PFSK-1 (cell line): ENCODE results near the gene NAMPT.

Experiments
- FOXP2 ChIP-seq: optimal IDR thresholded peaks from 2 replicates; pipeline ENCODE3; 2011; ENCODE audit warnings: borderline replicate concordance, control low read depth, inconsistent platforms; ENCODE audit not compliant: insufficient read depth; ENCODE audit errors: extremely low read length, extremely low read depth
- POLR2AphosphoS5 ChIP-seq: IDR thresholded peaks from 2 replicates; pipeline ENCODE4 v1.6.1; 2012; ENCODE audit warnings: low read depth, mild to moderate bottlenecking, control low read depth, low read length, moderate library complexity
- REST ChIP-seq, 2 experiments: IDR thresholded peaks; 2 replicates each; pipeline versions ENCODE4 v1.6.1 to v1.8.0; 2011 to 2012; ENCODE audit warnings: low read depth in 2 of 2, low read length in 2 of 2, control low read depth in 1 of 2, inconsistent platforms in 1 of 2, mild to moderate bottlenecking in 1 of 2, moderate library complexity in 1 of 2; ENCODE audit not compliant: insufficient read depth in 1 of 2
- SIN3A ChIP-seq: IDR thresholded peaks from 2 replicates; pipeline ENCODE4 v1.6.1; 2012; ENCODE audit warnings: mild to moderate bottlenecking, low read length, moderate library complexity, borderline replicate concordance; ENCODE audit not compliant: insufficient read depth
- TAF1 ChIP-seq: IDR thresholded peaks from 2 replicates; pipeline ENCODE4 v1.6.1; 2012; ENCODE audit warnings: low read length, control low read depth, borderline replicate concordance; ENCODE audit not compliant: insufficient read depth

NAMPT gene

GRCh38 chr7:106256144-106256543, 28.6 kb downstream of the NAMPT start:
- TF ChIP-seq REST (IDR thresholded peaks at IDR 0.05; ENCODE audit: insufficient read depth in 1 of 2, low read depth in 2 of 2, low read length in 2 of 2) (no peak), FOXP2 (no peak), POLR2AphosphoS5 (no peak), TAF1 (no peak), SIN3A (no peak)

- TF ChIP-seq FOXP2: no peak
- TF ChIP-seq POLR2AphosphoS5: no peak
- no peak for TF ChIP-seq REST (IDR thresholded peaks at IDR 0.05; ENCODE audit: insufficient read depth in 1 of 2, low read depth in 2 of 2, low read length in 2 of 2)
- TF ChIP-seq TAF1: no peak
- no peak for TF ChIP-seq SIN3A
Measured at GRCh38 chr7:106255246-106255645, 29.5 kb downstream of the NAMPT start.

- TF ChIP-seq POLR2AphosphoS5: no peak
- no peak for TF ChIP-seq TAF1
- no peak for TF ChIP-seq REST (IDR thresholded peaks at IDR 0.05; ENCODE audit: insufficient read depth in 1 of 2, low read depth in 2 of 2, low read length in 2 of 2)
- no peak for TF ChIP-seq FOXP2
- no peak for TF ChIP-seq SIN3A
Measured at GRCh38 chr7:106254525-106255116, 30.2 kb downstream of the NAMPT start.

GRCh38 chr7:106252568-106252967, 32.2 kb downstream of the NAMPT start:
- TF ChIP-seq REST (IDR thresholded peaks at IDR 0.05; ENCODE audit: insufficient read depth in 1 of 2, low read depth in 2 of 2, low read length in 2 of 2): no peak
- no peak for TF ChIP-seq TAF1
- no peak for TF ChIP-seq SIN3A
- TF ChIP-seq POLR2AphosphoS5: no peak
- TF ChIP-seq FOXP2: no peak

GRCh38 chr7:106249488-106249887, 35.3 kb downstream of the NAMPT start:
- no peak for TF ChIP-seq REST (IDR thresholded peaks at IDR 0.05; ENCODE audit: insufficient read depth in 1 of 2, low read depth in 2 of 2, low read length in 2 of 2)
